SIG-M5 treated with dmso at 0.1 percent for 504 hours (cell line): ENCODE results near the gene VPS35L.
"Not testable (repeated sequence)": the region's sequence is repeated elsewhere in the genome, so short reads cannot be mapped to it uniquely, and the experiment has no call there.

Experiments used
- DNase-seq: peaks from one replicate; lab custom pipeline; 2025; ENCODE audit not compliant: unreplicated experiment; lab: John Stamatoyannopoulos, UW

Gene VPS35L

DNA sequence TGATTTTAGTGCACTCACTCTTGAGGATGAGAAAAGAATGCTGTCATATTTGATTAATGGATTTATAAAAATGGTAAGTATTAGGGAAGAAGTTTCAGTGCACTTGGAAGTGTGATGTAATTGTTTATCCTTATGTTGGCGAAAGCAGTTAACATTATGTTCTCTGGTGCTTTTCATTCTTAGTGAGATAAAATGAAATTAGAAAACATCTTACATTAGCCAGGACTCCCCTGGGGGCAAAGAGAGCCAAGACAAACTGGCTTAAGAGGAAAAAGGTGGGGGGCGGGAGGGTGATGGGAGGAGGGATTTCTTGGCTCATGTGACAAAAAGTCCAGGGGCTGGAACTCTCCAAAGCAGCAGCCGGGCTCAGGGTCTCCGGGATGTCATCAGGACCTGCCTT is 89.4 kb downstream of the VPS35L start:
- no peak for DNase-seq

DNA sequence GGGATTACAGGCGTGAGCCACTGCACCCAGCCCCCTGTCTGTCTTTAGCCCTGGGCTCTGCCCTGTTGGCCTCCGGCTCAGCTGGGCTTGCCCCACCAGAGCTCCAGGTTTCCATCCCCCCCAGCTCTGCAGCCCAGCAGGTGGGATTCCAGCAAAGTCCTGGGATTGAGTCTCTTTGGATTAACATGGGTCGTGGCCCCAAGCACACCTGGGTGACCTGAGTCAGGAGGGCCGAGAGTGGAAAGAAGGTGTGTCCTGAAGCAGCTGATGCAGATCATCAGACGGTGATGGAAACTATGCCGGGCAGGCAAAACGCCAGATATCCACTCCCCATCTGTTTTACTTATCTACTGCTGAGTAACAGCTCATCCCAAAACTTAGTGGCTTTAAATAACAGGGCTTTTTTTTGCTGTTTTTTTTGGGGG is 90.1 kb downstream of the VPS35L start:
- no peak for DNase-seq

DNA sequence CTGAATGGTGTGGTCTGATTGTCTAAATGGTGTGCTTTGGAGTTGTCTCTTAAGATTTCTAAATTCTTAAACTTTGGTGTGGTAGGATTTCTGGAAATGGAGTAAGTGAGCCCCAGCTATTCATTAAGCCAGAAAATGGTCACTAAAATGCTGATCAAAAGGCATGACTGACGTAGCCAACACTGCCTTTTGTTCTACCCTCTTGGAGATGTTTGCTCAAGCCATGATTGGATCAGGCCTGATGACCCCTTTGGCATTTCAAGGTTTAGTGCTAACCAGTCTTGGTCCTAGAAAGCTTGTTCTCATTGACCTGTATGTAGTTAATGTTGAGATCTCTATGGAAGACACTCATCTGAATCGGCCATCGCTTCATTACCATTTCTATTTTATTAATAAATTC is 94.5 kb downstream of the VPS35L start:
- no peak for DNase-seq

DNA sequence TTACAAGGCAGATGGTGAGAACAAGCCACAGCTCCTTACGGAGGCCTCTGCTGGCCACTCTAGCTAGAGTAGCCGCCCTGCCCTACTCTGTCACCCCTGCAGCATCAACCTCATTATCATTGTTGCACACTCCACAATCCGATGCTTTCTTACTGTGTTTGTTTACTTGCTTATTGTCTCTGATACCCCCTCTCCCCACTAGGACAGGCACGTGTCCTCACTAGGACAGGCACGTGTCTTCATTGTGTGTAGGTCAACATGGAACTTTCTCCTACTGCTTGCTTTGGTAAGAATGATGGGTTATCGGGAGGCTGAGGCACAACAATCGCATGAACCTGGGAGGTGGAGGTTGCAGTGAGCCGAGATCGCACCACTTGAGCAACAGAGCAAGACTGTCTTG is 98.6 kb downstream of the VPS35L start:
- no peak for DNase-seq

DNA sequence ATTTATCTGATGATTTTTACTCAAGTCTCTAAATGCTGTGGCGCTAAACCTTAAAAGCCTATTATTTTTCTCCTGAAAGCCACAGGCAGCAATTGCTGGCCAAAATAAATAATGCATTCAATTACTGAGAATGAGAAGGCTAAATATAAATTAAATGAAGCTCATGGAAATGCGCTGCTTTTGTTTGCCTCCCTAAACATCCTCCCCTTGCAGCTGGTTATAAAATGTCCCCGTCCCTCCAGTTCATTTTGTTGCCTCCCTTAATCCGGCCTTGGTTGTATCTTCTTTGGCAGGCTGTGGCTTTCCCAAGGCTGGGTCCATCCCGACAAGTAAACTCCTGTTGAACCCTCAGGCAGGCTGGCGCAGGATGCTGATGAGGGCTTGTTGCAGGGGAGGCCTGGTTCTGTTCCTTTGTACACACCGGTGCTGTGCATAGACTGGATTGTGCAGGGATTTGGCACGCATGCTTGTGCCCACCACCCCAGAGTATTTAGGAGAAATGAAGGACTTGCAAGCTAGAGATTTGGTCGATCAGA is 99.8 kb downstream of the VPS35L start:
- no peak for DNase-seq

DNA sequence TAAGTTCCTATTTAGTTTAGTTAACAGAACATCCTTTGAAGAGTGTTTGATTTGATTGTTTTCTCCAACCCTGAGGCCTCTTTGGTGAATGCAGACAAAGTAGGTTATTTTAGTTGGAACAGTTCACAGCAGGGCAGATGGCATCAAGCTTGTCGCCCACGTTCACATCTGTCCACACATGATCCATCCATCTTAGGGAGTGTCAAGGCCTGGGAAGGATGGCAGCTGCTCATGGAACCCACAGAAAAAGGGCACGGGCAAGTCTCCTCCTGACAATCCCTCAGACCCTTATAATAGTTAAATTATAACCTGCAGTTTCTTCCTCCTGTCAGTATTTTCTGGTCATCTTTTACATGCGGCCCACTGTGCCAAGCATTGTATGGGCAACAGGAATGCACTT is 102.3 kb downstream of the VPS35L start:
- no peak for DNase-seq

DNA sequence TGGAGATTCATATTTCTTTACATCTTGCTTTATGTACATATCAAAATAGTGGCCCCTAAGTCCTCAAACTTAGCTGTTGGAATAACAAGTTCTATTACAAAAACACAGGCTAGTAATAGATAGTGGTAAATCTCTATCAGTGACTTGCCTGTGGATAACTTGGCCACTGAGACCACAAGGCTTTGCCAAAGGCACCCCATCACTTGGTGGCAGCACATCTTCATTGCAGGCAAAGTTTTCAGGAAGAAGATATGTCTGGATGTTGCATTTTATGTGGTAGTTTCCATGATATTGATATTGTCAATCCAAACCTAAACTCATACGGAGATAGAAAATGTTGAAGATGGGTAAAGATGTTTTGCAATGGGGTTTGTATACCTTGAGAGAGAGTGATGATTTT is 104.1 kb downstream of the VPS35L start:
- no peak for DNase-seq

DNA sequence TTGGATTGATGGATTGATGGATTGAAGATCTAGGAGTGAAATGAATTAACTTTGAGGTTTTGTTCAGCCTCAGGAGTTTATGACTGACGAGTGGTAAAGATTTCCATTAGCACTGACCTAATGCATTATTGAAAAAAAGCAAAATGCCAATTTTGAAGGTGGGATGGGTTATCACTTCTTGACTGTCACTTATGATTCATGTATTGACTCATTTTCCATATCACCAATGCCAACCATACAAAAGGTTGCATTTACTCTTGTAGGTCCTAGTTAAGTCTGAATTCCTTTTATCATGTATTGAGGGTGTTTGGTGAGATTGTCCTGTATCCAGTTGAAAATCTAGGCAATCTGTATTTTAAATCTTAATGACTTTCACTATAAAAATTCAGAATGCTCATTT is 104.9 kb downstream of the VPS35L start:
- DNase-seq: no peak

DNA sequence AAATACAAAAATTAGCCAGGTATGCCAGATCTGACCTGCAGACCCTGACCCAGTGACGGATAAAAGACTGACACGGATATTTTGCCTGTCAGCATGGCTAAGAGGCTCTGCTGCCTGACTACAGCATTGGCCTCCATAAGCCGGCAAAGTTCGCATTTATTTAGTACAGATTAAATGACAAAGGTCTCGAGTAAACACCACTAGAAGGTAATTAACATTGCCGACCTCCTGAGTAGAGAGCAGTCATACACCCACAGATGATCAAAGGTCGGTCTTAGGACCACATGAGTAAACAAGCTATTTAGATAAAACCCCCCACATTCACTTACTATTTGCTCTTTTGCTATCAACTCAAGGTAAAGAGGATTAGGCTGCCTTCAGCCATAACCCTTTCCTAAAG is 106.8 kb downstream of the VPS35L start:
- no peak for DNase-seq

DNA sequence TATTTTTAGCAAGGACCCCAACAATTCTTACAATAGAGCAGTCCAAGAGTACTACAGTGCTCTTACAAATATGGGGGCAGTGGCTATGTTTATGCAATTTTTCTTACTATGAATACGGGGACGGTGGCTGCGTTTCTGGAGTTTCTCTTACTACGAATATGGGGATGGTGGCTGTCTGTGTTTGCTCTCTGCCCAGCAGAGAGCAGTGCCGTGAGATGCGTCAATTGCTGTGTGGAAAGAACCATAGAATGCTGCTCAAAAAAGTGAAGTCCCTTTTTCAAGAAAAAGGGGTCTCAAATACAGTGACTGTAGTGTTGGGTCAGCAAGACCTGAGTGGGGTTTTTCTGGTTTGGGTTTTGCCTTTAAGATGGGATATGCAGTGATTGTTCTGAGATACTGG is 108.7 kb downstream of the VPS35L start:
- no peak for DNase-seq

DNA sequence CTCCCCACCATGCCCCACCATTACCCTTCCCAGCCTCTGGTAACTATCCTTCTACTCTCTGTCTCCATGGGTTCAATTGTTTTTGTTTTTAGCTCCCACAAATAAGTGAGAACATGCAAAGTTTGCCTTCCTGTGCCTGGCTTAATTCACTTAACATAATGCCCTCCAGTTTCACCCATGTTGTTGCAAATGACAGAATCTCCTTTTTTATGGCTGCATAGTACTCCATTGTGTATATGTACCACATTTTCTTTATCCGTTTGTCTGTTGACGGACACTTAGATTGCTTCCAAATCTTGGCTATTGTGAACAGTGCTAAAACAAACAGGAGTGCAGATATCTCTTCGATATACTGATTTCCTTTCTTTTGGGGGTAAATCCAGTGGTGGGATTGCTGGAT is 109.8 kb downstream of the VPS35L start:
- not testable (repeated sequence) for DNase-seq

DNA sequence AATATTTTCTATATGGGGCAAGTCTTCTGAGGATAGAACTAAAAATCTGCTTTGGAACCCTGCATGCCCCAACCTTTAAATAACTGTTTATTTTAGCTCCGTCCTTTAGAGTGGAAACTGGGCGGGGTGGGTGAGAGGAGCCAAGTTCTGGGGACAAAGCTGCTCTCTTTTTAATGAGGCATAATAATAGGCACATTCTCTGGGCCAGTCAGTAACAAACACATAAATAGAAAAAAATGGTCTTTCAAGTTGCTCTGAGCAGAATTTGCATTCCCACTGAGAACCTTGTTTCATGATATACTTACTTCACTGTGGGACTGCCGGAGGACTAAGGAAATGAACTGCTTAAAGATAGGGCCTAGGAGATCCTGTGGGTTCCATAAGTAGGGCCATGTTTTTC is 111.0 kb downstream of the VPS35L start:
- no peak for DNase-seq

DNA sequence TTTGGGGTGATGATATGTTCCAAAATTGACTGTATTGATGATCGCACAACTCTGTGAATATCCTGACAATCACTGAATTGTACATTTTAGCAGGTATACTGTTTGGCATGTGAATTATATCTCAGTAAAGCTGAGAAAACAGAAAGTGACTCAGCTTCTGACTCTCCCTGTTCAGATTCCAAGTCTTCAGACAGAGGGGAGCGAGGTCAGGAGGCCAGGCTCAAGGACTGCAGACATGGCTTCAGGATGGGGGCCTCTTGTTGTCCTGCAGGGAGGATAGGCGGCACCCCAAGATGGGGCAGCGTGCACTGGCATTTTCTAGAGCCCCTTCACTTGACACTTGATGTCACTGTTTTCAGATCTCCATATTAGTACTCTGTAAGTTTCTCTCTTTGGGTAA is 116.9 kb downstream of the VPS35L start:
- DNase-seq: no peak

DNA sequence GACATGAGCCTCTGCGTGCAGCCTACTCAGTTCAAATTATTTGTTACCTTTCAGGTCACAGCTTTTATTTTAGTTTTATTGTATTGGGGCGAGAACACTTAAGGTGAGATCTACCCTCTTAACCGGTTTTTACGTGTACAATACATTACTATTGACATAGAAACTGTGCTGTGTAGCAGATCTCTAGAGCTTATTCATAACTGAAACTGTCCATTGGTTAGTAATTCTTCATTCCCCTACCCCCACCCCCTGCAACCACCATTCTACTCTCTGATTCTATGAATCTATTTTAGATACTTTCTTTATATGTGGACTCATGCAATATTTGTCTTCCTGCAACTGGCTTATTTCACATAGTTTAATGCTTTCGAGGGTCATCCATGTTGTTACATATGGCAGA is 119.0 kb downstream of the VPS35L start:
- no peak for DNase-seq

DNA sequence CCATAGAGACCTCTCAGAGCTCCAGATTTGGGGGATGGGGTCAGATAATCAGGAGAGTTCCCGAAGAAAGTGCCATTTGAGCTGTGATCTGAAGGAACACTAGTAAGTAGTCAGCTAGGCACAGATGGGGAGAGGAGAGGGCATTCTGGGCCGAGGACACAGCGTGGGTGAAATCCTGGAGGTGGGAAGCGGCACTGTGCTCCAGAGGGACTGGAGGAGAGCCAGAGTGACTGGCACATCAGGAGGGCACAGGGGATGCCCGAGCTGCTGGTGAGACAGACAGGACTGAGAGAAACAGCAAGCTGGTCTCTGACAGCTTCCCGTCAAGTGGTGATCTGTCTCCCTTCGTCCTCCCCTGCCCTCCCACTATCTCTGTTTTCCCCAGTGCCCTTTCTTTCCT is 121.9 kb downstream of the VPS35L start:
- no peak for DNase-seq

DNA sequence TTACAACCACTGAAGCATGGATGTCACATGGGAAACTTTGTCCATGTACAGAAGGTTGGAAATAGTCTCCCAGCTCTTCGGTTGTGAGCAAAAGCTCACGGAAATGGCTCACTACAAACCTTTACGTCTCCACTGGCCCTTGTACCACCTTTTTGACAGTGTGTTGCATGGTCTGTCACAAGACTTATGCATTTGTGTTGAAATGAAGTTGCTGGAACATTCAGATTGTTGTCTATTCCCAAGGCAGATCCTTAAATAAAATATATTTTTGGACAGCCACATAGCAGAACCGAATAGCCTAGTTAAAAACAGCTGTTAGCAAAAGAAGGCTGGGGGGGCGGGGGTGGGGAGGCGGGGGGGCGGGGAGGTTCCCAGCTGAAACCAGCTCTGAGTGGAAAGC is 123.3 kb downstream of the VPS35L start:
- DNase-seq: no peak

DNA sequence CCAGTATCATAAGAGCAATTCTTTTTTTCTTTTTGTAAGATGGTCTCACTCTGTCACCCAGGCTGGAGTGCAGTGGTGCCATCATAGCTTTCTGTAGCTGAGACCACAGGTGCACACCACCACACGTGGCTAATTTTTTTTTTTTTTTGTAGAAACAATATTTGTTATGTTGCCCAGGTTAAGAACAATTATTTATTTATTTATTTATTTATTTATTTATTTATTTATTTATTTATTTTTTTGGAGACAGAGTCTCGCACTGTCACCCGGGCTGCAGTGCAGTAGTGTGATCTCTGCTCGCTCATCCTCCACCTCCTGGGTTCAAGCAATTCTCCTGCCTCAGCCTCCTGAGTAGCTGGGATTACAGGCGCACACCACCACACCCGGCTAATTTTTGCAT is 123.8 kb downstream of the VPS35L start:
- DNase-seq: not testable (repeated sequence)

DNA sequence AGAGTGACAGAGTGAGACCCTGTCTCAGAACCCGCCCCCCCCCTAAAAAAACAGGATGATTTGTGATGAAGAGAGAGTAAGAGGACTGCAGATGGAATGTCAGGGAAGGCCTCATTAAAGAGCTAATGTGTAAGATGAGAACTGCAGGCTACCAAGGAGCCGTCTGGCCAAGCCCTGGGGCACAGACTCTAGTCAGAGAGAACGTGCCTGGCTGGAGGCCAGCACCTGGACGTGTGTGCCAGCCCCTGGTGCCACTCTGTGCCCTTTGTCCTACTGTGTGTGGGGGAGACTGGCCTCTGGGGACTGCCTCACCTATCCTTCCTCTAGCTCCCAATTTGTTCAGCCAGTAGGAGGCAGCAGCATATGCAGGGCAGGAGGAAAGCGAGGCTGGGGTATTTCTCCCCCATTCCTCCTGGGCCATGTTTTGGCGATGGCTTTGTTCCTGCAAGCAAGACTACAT is 125.4 kb downstream of the VPS35L start:
- DNase-seq: no peak

DNA sequence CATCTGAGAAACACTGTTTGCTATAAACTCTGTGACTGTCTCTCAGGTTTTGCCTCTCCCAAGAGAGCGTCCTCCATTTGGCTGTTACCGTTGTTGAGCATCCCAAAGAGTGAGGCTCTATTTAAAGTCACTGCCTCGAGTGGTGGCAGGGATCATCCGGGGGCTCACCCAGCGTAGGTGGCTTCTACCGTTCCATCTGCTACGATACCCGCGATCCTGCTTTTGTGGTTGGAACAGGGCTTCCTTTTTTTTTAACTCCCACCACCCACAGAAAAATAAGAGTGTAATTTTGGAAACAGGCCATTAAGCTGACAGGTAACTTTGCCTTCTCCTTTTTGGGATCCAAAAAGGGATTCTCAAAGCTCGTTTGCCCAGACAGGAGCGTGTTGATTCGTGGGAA is 126.1 kb downstream of the VPS35L start:
- no peak for DNase-seq

DNA sequence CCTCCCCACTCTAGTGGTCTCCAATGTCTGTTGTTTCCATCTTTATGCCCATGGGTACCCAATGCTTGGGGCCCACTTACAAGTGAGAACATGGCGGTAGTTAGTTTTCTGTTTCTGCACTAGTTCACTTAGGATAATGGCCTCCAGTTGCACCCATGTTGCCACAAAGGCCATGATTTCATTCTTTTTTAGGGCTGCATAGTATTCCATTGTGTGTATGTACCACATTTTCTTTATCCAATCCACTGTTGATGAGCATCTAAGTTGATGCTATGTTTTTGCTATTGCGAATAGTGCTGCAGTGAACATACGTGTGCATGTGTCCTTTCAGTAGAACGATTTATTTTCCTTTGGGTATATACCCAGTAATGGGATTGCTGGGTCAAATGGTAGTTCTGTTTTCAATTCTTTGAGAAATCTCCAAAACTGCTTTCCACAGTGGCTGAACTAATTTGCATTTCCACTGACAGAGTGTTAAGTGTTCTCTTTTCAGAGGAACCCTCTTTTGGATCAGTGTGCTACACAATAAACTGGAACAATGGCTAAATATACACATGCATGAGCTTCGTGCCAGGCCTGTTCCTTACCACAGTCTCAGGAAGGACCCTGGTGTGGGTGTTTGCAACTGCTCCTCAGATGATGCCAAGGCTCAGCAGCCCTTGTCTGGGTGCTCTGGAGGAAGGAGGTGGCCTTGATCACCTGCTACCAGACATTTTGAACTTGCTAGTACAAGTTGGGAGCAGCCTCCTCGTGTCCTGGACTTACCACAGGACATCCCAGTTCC is 128.1 kb downstream of the VPS35L start:
- no peak for DNase-seq

DNA sequence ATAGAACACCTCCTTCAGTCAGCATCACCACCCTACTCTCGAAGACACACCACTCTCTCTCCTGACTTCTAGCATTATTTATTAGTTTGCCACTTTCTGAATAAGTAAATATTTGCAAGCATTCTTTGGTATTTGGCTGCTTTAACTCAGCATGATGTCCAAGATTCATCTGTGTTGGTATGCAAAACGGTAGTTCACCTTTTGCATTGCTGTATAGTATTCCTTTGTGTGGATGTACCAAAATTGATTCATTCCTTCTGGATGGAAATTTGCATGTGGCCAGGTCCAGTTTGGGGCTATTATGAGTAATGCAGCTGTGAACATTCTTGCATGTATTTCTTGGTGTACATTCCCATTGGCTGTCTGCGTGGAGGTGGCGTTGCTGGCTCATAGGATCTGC is 129.7 kb downstream of the VPS35L start:
- DNase-seq: no peak

DNA sequence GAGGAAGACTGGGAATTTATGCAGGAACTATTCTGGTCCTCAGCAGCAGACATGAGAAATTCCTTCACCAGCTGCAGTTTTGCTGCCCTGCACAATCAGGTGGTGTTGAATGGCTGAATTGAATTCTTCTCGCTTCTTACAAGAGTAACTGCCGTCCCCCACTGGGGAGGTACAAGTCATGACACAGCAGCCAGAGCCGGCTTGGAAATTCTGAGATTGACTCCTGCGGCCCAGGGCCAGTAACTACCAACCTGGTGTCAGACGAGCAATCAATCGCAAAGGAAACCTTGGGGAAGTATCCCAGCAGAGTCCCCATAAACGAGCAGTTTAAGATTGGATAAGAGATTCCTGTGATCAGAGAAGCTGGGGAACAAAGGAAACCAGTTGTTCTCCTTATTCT is 131.8 kb downstream of the VPS35L start:
- no peak for DNase-seq

DNA sequence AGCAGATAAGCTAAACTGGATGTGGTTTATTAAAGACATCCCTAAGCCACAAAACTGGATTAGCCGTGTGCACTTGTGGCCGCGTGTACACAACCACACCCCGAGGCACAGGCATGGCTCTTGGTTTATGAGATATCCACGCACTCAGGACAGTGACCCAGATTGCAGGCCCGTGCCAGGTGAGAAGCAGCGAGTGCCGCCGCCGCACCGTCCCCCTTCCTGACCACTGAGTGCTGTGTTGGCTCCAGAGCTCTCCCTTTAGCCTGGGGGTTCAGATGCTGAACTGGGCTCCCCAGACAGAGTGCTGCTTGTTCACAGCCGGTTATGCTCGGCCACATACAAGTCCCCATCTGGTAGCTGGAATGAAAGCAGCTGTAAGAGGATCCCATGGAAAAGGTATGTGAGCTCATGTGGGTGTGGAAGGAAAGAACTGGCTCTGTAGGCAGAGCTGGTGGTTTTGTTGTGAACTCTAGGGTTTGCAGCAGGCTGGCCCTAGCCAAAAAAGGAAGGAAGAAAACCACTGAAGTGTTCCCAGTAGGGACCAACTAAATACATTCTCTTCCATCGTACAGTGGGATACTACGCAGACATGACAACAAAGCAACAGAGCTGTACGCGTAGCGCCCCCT is 133.0 kb downstream of the VPS35L start:
- no peak for DNase-seq
